ENCODE results near the gene PIAS4.

GRCh38 chr19:3958836-3959765, 48.4 kb upstream of the PIAS4 start:
- TF ChIP-seq CTCF (IDR thresholded peaks at IDR 0.05; ENCODE audit: low read depth, low read length, poor library complexity, severe bottlenecking) (no peak), EZH2phosphoT487 (IDR thresholded peaks at IDR 0.05; ENCODE audit: borderline replicate concordance, low read length) (no peak)
